Ishikawa (cell line): ENCODE measurements around the gene SLC16A11.

ENCODE experiments used
- CEBPB ChIP-seq: IDR thresholded peaks from 2 replicates; pipeline ENCODE4 v1.6.1; 2012
- CREB1 ChIP-seq: IDR thresholded peaks from 2 replicates; pipeline ENCODE4 v1.6.1; 2012; ENCODE audit warnings: low read depth
- EGR1 ChIP-seq: IDR thresholded peaks from 2 replicates; pipeline ENCODE4 v1.6.1; 2012
- EP300 ChIP-seq: IDR thresholded peaks from 2 replicates; pipeline ENCODE4 v1.6.1; 2012; ENCODE audit warnings: borderline replicate concordance
- FOXM1 ChIP-seq: IDR thresholded peaks from 2 replicates; pipeline ENCODE4 v1.6.1; 2012; ENCODE audit warnings: low read depth, borderline replicate concordance
- MAX ChIP-seq: IDR thresholded peaks from 2 replicates; pipeline ENCODE4 v1.6.1; 2012
- NFIC ChIP-seq: IDR thresholded peaks from 2 replicates; pipeline ENCODE4 v1.6.1; 2012
- RAD21 ChIP-seq: IDR thresholded peaks from 2 replicates; pipeline ENCODE4 v1.6.1; 2012; ENCODE audit warnings: low read depth
- REST ChIP-seq: IDR thresholded peaks from 2 replicates; pipeline ENCODE4 v1.6.1; 2012; ENCODE audit warnings: low read depth, mild to moderate bottlenecking
- TAF1 ChIP-seq: IDR thresholded peaks from 2 replicates; pipeline ENCODE4 v1.6.1; 2012; ENCODE audit warnings: low read depth, mild to moderate bottlenecking
- TCF12 ChIP-seq: IDR thresholded peaks from 2 replicates; pipeline ENCODE4 v1.6.1; 2012; ENCODE audit warnings: low read depth
- TEAD4 ChIP-seq: IDR thresholded peaks from 2 replicates; pipeline ENCODE4 v1.6.1; 2012
- USF1 ChIP-seq: IDR thresholded peaks from 2 replicates; pipeline ENCODE4 v1.6.1; 2012
- YY1 ChIP-seq: IDR thresholded peaks from 2 replicates; pipeline ENCODE4 v1.6.1; 2012; ENCODE audit warnings: low read depth
- ZBTB7A ChIP-seq: IDR thresholded peaks from 2 replicates; pipeline ENCODE4 v1.6.1; 2012; ENCODE audit warnings: low read depth

Gene SLC16A11

GRCh38 chr17:7029096-7029495 is 14.8 kb downstream of the SLC16A11 start:
- TF ChIP-seq TAF1 (no peak), REST (no peak), TEAD4 (no peak), EGR1 (no peak), RAD21 (no peak), FOXM1 (no peak), NFIC (no peak), CREB1 (no peak)

GRCh38 chr17:7027335-7027734 is 16.6 kb downstream of the SLC16A11 start:
- TF ChIP-seq TAF1: no peak

DNA sequence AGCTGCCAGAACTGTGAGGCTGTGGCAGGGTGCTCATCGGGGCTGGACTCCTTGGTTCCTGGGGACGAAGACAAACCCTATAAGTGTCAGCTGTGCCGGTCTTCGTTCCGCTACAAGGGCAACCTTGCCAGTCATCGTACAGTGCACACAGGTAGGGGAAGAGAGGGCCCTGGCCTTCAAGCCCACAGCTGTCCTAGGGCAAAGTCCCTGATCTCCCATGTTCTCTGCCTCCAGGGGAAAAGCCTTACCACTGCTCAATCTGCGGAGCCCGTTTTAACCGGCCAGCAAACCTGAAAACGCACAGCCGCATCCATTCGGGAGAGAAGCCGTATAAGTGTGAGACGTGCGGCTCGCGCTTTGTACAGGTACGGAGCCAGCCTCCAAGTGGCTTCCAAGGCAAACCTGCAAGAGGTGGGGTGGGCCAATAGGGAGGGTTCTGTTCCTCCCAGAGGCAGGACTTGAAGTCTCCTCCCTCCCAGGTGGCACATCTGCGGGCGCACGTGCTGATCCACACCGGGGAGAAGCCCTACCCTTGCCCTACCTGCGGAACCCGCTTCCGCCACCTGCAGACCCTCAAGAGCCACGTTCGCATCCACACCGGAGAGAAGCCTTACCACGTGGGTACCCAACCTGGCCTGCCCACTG is 17.3 kb downstream of the SLC16A11 start:
- TF ChIP-seq ZBTB7A (no peak), CREB1 (no peak), MAX (no peak), TEAD4 (no peak), YY1 (no peak), TAF1 (no peak), CEBPB (no peak), RAD21 (no peak), REST (no peak), USF1 (no peak), TCF12 (no peak), EGR1 (no peak), EP300 (no peak), NFIC (no peak), FOXM1 (no peak)

DNA sequence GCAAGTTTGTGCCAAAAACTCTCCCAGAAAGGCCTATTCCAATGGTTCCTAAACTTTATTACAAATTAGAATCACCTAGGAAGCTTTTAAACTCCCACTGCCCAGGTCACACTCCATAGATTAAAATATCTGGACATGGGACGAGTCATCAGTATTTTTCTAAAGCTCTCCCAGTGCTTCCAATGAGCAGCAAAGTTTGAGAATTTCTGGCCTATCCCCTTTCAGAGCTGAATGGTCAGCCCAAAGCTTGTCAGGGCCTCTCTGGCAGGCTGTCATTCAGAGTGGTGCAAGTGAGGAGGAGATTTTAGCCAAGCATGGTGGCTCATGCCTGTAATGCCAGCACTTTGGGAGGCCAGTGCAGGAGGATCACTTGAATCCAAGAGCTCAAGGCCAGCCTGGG is 18.6 kb downstream of the SLC16A11 start:
- no peak for TF ChIP-seq USF1
- TF ChIP-seq MAX: no peak
- TF ChIP-seq TCF12: no peak
- no peak for TF ChIP-seq RAD21
- TF ChIP-seq CEBPB: no peak
- TF ChIP-seq TEAD4: no peak
- TF ChIP-seq REST: no peak
- TF ChIP-seq CREB1: no peak
- TF ChIP-seq YY1: no peak
- no peak for TF ChIP-seq EP300
- no peak for TF ChIP-seq NFIC
- TF ChIP-seq EGR1: no peak
- TF ChIP-seq FOXM1: no peak
- TF ChIP-seq TAF1: no peak
- TF ChIP-seq ZBTB7A: no peak

GRCh38 chr17:7024402-7024785 is 19.5 kb downstream of the SLC16A11 start:
- TF ChIP-seq MAX (no peak), ZBTB7A (no peak), REST (no peak), EGR1 (no peak), CREB1 (no peak), RAD21 (no peak), YY1 (no peak), CEBPB (no peak), NFIC (no peak; the same call in 1 of the 2 replicates), TAF1 (no peak), FOXM1 (no peak), TEAD4 (no peak)
